Measurements from ENCODE around the gene GNS.
A peak's percentile ranks its signal among the peaks of the same experiment; 100 is the strongest.

GNS gene

GRCh38 chr12:64759035-64759894, at the start of gene GNS:
GNS (minus strand) TSS chr12:64759406; CDS start chr12:64759276, 130 bp downstream.
- peak; percentile 72 to 98 (median 83) for DNase-seq (ENCODE audit: low read depth in 3 of 3, low spot score in 1 of 3)

DNA sequence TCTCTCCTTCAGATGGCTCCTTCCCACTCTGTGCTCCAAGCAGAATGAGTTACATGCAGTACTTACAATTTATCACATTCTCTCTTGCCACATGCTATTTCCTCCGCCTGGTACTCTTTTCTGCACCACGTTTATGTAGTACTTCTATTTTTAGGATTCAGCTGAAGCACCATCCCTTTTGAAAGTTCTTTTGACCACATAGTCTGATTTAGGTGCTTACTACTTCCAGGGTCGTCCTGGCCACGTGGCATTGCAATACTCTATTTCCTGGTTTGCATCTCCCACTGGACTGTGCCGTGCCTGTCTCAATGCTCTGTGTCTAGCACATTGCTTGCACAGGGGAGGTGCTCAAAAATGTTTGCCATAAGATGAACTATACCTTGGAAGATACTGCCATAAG, 48.9 kb upstream of the GNS start:
- no peak for DNase-seq (ENCODE audit: low read depth in 3 of 3, low spot score in 1 of 3)

- no peak for DNase-seq (ENCODE audit: low read depth in 3 of 3, low spot score in 1 of 3)
Measured at GRCh38 chr12:64806593-64807460, 47.6 kb upstream of the GNS start.

DNA sequence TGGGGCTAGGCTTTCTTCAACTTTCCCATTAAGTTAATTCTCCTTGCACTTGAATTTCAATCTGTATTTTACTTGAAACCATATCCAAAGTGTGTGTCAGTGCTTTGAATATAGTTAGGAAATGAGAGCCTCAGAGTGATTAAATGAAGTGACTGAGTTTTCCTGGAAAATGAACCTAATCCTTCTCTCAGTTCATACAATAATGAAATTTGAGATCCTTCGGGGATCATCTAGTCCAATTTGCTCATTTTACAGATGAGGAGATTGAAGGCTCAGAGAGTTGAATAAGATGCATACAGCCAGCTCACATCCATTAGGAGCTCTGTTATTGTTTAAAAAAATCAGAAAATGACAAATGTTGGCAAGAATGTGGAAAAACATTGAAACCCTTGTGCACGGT, 47.0 kb upstream of the GNS start:
- DNase-seq (ENCODE audit: low read depth in 3 of 3, low spot score in 1 of 3) = no peak

DNA sequence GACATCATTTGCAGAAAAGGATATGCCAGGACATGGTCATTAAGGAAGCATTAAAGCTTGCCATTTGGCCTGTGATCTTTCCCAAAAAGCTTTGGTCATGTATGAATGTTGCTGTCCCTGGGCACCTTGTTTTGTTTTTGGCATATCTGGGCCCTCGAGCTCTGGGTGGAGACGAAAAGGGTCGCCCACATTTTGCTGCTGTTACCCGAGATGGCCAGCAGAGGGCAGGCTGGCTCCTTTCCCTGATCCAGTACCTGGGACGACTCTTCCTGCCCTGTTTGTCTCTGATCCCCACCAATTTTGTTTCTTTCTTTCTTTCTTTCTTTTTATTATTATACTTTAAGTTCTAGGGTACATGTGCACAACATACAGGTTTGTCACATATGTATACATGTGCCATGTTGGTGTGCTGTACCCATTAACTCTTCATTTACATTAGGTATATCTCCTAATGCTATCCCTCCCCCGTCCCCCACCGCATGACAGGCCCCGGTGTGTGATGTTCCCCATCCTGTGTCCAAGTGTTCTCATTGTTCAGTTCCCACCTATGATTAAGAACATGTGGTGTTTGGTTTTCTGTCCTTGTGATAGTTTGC, 43.1 kb upstream of the GNS start:
- DNase-seq (ENCODE audit: low read depth in 3 of 3, low spot score in 1 of 3) = peak in 1 of 3 donors; percentile 44

- DNase-seq (ENCODE audit: low read depth in 3 of 3, low spot score in 1 of 3) = no peak
Measured at GRCh38 chr12:64801381-64801780, 42.2 kb upstream of the GNS start.

GRCh38 chr12:64800640-64801039, 41.4 kb upstream of the GNS start:
- no peak for DNase-seq (ENCODE audit: low read depth in 3 of 3, low spot score in 1 of 3)

DNA sequence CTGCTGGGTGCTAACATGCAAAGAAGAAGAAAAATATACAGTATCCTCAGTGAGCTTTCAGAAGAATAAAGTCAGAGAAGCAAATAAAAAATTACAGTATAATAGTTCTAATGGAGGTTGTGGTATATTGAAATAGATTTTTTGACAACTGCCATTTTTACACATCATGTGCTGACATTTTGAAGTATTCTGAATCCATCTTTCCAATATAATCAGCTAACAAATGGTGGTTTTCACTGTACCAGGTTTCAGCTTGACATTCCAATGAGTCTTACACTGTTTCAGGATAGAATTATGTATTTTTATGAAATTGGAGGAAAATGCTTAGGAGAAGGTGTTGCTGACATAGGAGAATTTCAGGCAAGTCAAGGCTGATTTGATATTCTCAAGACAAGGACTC, 39.0 kb upstream of the GNS start:
- DNase-seq (ENCODE audit: low read depth in 3 of 3, low spot score in 1 of 3) = no peak

- no peak for DNase-seq (ENCODE audit: low read depth in 3 of 3, low spot score in 1 of 3)
Measured at GRCh38 chr12:64797156-64797555, 38.0 kb upstream of the GNS start.

DNA sequence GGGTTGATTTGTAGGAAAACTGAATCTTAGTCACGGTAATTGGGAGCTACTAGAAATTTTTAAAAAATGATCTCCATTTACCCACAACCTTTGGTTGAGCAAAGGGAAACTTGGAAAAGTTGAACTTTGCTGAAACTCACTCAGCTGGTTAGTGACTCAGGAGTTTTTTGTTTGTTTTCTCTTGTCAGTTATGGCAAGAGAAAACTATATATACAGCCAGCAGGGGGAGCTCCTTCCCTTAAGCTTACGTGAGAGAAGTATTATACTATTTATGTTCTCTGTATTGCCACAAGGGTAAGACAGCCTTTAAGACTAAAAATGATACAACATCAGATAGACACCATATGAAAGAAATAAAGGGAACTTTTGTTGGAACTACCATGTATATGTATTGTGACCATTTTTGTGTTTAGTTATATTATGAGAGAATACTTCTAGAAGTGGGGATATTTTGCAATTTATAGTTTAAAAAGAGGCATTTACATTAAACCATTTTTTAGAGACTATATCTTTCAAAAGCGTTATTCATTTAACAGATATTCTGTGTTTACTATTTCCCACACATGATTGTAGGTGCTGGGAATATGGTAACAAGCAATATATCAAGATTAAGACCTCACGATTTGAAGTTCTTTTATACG, 37.1 kb upstream of the GNS start:
- DNase-seq (ENCODE audit: low read depth in 3 of 3, low spot score in 1 of 3) = peak in 2 of 3 donors; percentile 17 to 23

DNA sequence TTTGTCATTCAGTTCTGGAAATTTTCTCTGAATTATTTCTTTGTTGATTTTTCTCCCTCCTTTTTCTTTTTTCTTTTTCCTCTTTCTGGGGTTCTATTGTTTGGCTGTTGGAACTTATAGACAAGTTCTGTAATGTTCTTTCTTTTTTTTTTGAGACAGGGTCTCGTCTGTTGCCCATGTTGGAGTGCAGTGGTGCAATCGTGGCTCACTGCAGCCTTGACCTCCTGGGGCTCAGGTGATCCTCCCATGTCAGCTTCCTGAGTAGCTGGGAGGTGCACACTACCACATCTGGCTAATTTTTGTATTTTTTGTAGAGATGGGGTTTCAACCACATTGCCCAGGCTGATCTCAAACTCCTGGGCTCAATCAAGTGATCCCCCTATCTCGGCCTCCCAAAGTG, 35.1 kb upstream of the GNS start:
- no peak for DNase-seq (ENCODE audit: low read depth in 3 of 3, low spot score in 1 of 3)

GRCh38 chr12:64793610-64794009, 34.4 kb upstream of the GNS start:
- no peak for DNase-seq (ENCODE audit: low read depth in 3 of 3, low spot score in 1 of 3)

DNA sequence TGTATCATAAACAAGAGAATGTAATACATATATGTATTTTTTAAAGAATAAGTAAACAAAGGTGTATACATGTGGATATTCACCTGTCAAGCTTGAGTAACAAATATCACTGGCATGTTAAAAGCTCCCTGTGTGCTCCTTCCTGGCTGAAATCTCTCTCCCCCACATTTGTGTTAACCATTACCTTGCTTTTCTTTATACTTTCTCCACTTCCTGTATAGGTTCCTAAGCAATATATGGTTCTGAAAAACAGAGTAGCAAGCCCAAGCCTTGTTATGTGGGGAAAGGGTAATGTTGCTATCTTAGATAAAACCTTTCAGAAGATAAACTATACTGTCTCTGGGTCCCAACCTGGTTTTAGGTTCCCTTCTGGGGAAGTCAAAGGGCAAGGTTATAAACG, 32.9 kb upstream of the GNS start:
- no peak for DNase-seq (ENCODE audit: low read depth in 3 of 3, low spot score in 1 of 3)

- no peak for DNase-seq (ENCODE audit: low read depth in 3 of 3, low spot score in 1 of 3)
Measured at GRCh38 chr12:64791036-64791435, 31.8 kb upstream of the GNS start.

DNA sequence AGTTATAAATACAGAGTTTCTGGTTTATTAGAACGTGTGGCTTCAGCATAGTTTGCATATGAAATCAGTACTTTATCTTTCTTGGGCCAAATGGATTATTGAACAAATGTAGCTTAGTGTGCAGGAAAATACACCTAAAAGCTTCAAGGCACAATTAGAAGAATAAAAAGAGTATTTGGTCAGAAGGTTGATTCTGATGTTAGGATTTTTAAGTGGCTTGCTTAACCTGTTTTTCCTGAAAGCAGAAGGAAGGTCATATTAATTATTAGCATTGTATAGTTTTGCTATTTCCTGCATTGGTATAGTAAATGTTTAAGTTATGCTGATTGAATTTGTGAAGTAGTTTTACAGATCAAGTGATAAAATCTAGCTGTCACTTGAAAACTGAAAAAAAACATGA, 31.0 kb upstream of the GNS start:
- no peak for DNase-seq (ENCODE audit: low read depth in 3 of 3, low spot score in 1 of 3)

- no peak for DNase-seq (ENCODE audit: low read depth in 3 of 3, low spot score in 1 of 3)
Measured at GRCh38 chr12:64785838-64786237, 26.6 kb upstream of the GNS start.

DNA sequence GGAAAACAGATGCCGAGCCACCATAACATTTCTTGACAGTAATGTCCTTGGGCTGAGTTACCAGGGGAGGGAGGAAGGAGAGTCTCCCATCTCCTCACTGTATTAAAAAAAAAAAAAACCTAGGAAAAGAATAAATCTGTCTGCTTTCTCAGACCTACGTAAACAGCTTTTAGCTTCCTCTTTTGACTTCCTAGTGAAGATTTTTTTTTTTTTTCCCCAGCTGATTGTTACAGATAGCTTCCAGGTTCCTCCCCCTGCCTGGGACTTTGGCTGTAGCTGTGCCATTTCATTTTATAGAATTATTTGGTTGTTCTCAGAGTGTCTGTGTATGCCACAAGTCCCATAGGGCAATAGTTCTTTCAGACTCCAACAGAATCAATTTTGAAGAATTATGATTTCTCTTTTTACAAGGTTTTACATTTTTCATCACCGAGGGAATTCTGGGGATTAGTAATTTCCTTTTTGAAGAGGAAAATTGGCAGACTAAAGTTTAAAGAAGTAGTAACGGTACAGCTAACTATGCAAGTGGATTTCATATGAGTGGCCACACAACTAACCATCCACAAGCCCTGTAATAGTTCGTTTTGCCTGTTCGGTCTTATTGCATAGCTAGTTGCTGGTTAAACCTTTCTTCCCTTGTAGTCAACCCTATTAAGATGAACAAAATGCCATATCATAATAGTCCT, 23.1 kb upstream of the GNS start:
- DNase-seq (ENCODE audit: low read depth in 3 of 3, low spot score in 1 of 3) = no peak

- no peak for DNase-seq (ENCODE audit: low read depth in 3 of 3, low spot score in 1 of 3)
Measured at GRCh38 chr12:64781280-64782190, 22.3 kb upstream of the GNS start.

DNA sequence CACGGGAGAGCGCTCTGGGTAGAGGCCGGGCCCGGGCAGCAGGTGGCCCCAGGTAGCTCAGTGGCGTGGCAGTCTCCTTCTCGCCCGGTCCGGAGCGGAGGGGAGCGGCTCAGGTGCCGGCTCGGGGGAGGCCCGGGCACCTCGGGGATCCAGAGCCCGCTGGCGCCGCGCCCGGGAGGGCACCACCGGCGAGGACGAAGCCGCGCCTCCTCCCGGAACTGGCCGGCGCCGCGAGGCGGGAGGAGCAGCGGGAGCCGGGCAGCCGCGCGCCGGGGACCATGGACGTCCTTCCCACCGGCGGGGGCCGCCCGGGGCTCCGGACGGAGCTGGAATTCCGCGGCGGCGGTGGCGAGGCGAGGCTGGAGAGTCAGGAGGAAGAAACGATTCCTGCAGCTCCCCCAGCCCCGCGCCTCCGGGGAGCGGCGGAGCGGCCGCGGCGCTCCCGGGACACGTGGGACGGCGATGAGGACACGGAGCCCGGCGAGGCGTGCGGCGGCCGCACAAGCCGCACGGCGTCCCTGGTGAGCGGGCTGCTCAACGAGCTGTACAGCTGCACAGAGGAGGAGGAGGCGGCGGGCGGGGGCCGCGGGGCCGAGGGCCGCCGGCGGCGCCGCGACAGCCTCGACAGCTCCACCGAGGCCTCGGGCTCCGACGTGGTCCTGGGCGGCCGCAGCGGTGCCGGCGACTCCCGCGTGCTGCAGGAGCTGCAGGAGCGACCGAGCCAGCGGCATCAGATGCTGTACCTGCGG, 21.5 kb upstream of the GNS start:
- DNase-seq (ENCODE audit: low read depth in 3 of 3, low spot score in 1 of 3) = peak in 1 of 3 donors; percentile 6
